Lung (tissue), 12 donors: ENCODE results near the gene CHRNB4. TPM values are rescaled to one million over a fixed set of nuclear protein-coding genes. Genes with fewer than 3 reads are reported as not detected.

ENCODE experiments used
- ATAC-seq: fragments of 200-7000 bp; cut with Tn5 transposase; one replicate; pipeline ENCODE4 v1.9.1; 2020; ENCODE audit warnings: moderate number of reproducible peaks; ENCODE audit not compliant: insufficient read depth, low FRiP score
- DNase-seq, 3 donors: peaks; one replicate each; pipeline ENCODE4 v3.0.0-alpha.2; 2013 to 2017
- H3K27ac ChIP-seq, 2 donors: one replicate each; pipeline ENCODE4 v1.5.1; 2013; ENCODE audit warnings: mild to moderate bottlenecking in 2 of 2, moderate library complexity in 2 of 2, control low read depth in 1 of 2, inconsistent platforms in 1 of 2, low read depth in 1 of 2, low read length in 1 of 2
- H3K27me3 ChIP-seq, 3 donors: one replicate each; pipeline ENCODE4 v1.5.1; 2013; ENCODE audit warnings: low read length in 2 of 3; ENCODE audit not compliant: control insufficient read depth in 3 of 3, insufficient read depth in 3 of 3
- H3K36me3 ChIP-seq, 4 donors: one replicate each; pipeline ENCODE4 v1.5.1; 2013; ENCODE audit warnings: low read length in 4 of 4, mild to moderate bottlenecking in 1 of 4, moderate library complexity in 1 of 4; ENCODE audit not compliant: control insufficient read depth in 4 of 4, insufficient read depth in 4 of 4
- H3K4me1 ChIP-seq, 5 donors: one replicate each; pipeline ENCODE4 v1.5.1; 2013; ENCODE audit warnings: low read length in 5 of 5, mild to moderate bottlenecking in 2 of 5, moderate library complexity in 1 of 5; ENCODE audit not compliant: control insufficient read depth in 5 of 5, insufficient read depth in 5 of 5
- H3K4me3 ChIP-seq: one replicate; pipeline ENCODE4 v1.5.1; 2013; ENCODE audit warnings: mild to moderate bottlenecking, control low read depth, moderate library complexity
- H3K9ac ChIP-seq, 2 donors: one replicate each; pipeline ENCODE4 v1.5.1; 2013; ENCODE audit warnings: low read length in 2 of 2, control low read depth in 1 of 2; ENCODE audit not compliant: insufficient read depth in 1 of 2
- H3K9me3 ChIP-seq, 4 donors: one replicate each; pipeline ENCODE4 v1.5.1; 2013; ENCODE audit warnings: low read length in 3 of 4, mild to moderate bottlenecking in 1 of 4, moderate library complexity in 1 of 4; ENCODE audit not compliant: control insufficient read depth in 4 of 4, insufficient read depth in 3 of 4
- WGBS, 2 donors: extraction: QIAGEN DNeasy Blood & Tissue Kit; methylation state at CpG; one replicate each; pipeline ENCODE4 v1.1.7; 2013; 5-methylcytosine and 5-hydroxymethylcytosine counted together
- polyA plus RNA-seq, 2 donors: library from polyadenylated mRNA; stranded (reverse); fragments of 200-250 nt; gene quantifications; one replicate each; pipeline ENCODE4 v1.2.1, GENCODE V29; 2013
- total RNA-seq, 2 donors: library from RNA; depleted of rRNA in 1 of 2; stranded (reverse); fragments of >200 nt in 1 of 2; gene quantifications; one replicate each; pipeline ENCODE4 v1.2.1, GENCODE V29; 2014 to 2021
- TF ChIP-seq, protein P1 (sequence below): IDR thresholded peaks from 2 replicates; pipeline ENCODE4 v1.5.1; 2012; ENCODE audit warnings: mild to moderate bottlenecking; ENCODE audit errors: control extremely low read depth, extremely low read depth
- donor health status: control.
- donor health status: control.
- donor health status: Bipolar disorder and iron deficiency.
- donor health status: healthy.
- donor health status: DM: yes; HTN: yes; CAD: no.

Gene CHRNB4
- total and polyA plus RNA-seq, 4 donors = 0.05 TPM; not detected in 3

GRCh38 chr15:78672285-78673014 is 31.4 kb upstream of the CHRNB4 start:
- no peaks in the 10 kb centered on the region for H3K27me3 ChIP-seq
- DNase-seq (no peak), ATAC-seq (no peak)
- no peak overlapping the region for H3K27ac ChIP-seq
- no peak overlapping the region for H3K9ac ChIP-seq
- H3K4me1 ChIP-seq = peaks cover 0 to 11% (median 3%) of the 10 kb centered on the region in 5 donors
- 92 to 94% methylated on average over 9 of the region's 9 CpGs for WGBS, 2 donors
- TF ChIP-seq, protein P1, sequence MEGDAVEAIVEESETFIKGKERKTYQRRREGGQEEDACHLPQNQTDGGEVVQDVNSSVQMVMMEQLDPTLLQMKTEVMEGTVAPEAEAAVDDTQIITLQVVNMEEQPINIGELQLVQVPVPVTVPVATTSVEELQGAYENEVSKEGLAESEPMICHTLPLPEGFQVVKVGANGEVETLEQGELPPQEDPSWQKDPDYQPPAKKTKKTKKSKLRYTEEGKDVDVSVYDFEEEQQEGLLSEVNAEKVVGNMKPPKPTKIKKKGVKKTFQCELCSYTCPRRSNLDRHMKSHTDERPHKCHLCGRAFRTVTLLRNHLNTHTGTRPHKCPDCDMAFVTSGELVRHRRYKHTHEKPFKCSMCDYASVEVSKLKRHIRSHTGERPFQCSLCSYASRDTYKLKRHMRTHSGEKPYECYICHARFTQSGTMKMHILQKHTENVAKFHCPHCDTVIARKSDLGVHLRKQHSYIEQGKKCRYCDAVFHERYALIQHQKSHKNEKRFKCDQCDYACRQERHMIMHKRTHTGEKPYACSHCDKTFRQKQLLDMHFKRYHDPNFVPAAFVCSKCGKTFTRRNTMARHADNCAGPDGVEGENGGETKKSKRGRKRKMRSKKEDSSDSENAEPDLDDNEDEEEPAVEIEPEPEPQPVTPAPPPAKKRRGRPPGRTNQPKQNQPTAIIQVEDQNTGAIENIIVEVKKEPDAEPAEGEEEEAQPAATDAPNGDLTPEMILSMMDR = no peak
- peaks cover 0 to 1% (median 0%) of the 10 kb centered on the region in 4 donors for H3K9me3 ChIP-seq
- H3K4me3 ChIP-seq = no peak overlapping the region
- no peaks in the 10 kb centered on the region for H3K36me3 ChIP-seq

DNA sequence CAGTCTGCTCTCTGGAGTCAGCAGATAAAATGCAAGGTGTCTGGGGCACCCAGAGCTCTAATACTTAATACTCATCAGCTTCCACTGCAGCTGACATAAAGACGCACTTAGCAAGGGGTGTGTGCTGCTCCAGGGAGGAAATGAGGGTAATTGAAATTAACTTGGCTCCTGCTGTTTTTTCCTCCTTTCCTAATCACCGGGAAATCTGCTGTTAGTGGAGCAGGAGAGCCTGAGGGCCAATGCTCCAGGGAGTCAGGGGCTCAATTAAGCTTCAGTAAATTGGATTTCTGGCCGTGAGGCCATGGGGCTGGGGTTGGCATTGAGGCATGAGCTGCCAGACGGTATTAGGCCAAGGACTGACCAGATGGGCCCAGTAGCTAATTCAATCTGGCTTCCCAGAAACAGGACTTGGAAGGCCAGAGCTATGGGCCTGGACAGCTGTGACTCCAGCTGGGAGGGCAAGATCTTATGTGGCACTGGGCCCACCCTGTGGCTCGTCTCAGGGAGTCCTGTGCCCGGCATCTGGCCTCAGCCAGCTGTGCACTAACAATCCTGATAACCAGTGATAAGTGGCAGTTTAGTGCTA is 30.7 kb upstream of the CHRNB4 start:
- no peak for ATAC-seq
- no peaks in the 10 kb centered on the region for H3K27me3 ChIP-seq

DNA sequence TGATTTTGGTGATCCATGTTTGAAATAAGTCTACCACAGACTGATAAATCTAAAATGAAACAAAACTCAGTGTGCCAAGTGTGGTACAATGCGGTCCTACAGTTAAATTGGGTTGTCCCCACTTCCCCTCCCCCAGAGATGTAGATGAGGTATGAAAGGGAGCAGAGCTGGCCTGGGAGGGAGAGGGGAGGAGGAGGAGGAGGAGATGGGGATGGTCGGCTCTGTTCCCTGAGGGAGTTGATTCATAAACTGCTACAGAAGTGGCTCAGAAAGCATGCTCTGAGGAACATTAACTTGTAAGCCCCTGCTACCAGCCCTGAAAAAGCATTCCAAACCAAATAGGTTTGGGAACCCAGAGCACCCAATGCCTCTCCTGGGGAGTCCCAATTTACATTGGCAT is 28.0 kb upstream of the CHRNB4 start:
- Histone ChIP-seq H3K27ac (no peak overlapping the region), H3K4me3 (no peak overlapping the region), H3K36me3 (no peaks in the 10 kb centered on the region), H3K9me3 (peaks cover 0 to 1% (median 0%) of the 10 kb centered on the region in 4 donors), H3K27me3 (no peaks in the 10 kb centered on the region), H3K9ac (no peak overlapping the region), H3K4me1 (peaks cover 0 to 11% (median 3%) of the 10 kb centered on the region in 5 donors)
- DNase-seq (no peak), ATAC-seq (no peak)
- TF ChIP-seq, protein P1 = no peak
- WGBS, 2 donors = 70 to 73% methylated on average over 2 of the region's 2 CpGs

More for the DNA sequence above, 30.7 kb upstream of the CHRNB4 start:
- peaks cover 0 to 1% (median 0%) of the 10 kb centered on the region in 4 donors for H3K9me3 ChIP-seq
- no peaks in the 10 kb centered on the region for H3K36me3 ChIP-seq
- no peak overlapping the region for H3K4me3 ChIP-seq
- 68 to 82% methylated on average over 6 of the region's 6 CpGs for WGBS, 2 donors
- H3K4me1 ChIP-seq = peaks cover 0 to 11% (median 3%) of the 10 kb centered on the region in 5 donors
- H3K27ac ChIP-seq = no peak overlapping the region
- peak; percentile 52 to 59 (median 58) for DNase-seq
- TF ChIP-seq, protein P1 = no peak
- H3K9ac ChIP-seq = peak overlapping the region in 1 of 2 donors; percentile 37
